Caco-2 (cell line): ENCODE data around the gene SGF29. TPM values are rescaled to one million over a fixed set of nuclear protein-coding genes. Genes with fewer than 3 reads are reported as not detected.

Experiments used
- total RNA-seq: library from RNA; stranded (reverse); gene quantifications from 2 replicates; pipeline ENCODE4 v1.2.3, GENCODE V29; 2022

SGF29 gene
- total RNA-seq, 1 experiment from 2014 or later: 29.8 TPM

Other genes starting within 250 kb of the SGF29 start
- gene NPIPB6, start 190.4 kb upstream of the SGF29 start, total RNA-seq: 1.4 and 1.9 TPM in 2 replicates
- 20.4 and 44.6 TPM in 2 replicates for gene EIF3CL, start 150.1 kb upstream of the SGF29 start, total RNA-seq
- not detected in 2 replicates for gene NPIPB7, start 81.6 kb upstream of the SGF29 start, total RNA-seq
- gene CLN3, start 61.8 kb upstream of the SGF29 start, total RNA-seq: 41.0 and 42.2 TPM in 2 replicates
- 0.61 and 0.63 TPM in 2 replicates for gene APOBR, start 59.3 kb upstream of the SGF29 start, total RNA-seq
- gene IL27, start 47.1 kb upstream of the SGF29 start, total RNA-seq: 0.53 and 0.66 TPM in 2 replicates
- gene NUPR1, start 14.9 kb upstream of the SGF29 start, total RNA-seq: 8.8 and 16.6 TPM in 2 replicates
- 0.43 TPM in 1 of 2 replicates, not detected in the other for gene SULT1A2, start 43.1 kb downstream of the SGF29 start, total RNA-seq
- gene SULT1A1, start 56.1 kb downstream of the SGF29 start, total RNA-seq: 8.9 and 9.1 TPM in 2 replicates
- gene NPIPB8, start 84.1 kb downstream of the SGF29 start, total RNA-seq: 0.48 TPM in 1 of 2 replicates, not detected in the other
- gene EIF3C, start 157.5 kb downstream of the SGF29 start, total RNA-seq: 777 and 841 TPM in 2 replicates
- gene NPIPB9, start 197.9 kb downstream of the SGF29 start, total RNA-seq: 0.45 and 0.77 TPM in 2 replicates